NCI-H2107 (cell line): ENCODE measurements around the gene RARRES1.
"Not testable (repeated sequence)": the region's sequence is repeated elsewhere in the genome, so short reads cannot be mapped to it uniquely, and the experiment has no call there.

ENCODE experiments used
- DNase-seq: peaks from one replicate; lab custom pipeline; 2025; lab: John Stamatoyannopoulos, UW

The RARRES1 gene

DNA sequence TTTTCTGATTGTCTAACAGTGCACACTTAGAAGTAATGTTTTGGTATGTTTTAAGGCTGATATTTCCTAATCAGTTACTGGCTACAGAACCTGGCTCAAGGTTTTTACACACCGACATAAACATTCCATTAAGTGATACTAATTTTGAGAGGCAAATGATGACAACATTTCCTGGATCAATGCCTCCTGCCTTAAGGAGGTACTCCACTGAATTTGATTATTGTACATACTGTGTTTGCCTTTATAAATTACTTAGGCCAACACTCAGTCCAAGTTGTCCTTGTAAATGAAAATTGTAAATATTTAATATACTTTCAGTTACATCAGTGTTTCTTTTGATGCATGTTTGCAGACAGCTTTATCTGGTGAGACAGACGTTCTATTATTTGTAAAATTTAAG is 35.6 kb downstream of the RARRES1 start:
- no peak for DNase-seq

DNA sequence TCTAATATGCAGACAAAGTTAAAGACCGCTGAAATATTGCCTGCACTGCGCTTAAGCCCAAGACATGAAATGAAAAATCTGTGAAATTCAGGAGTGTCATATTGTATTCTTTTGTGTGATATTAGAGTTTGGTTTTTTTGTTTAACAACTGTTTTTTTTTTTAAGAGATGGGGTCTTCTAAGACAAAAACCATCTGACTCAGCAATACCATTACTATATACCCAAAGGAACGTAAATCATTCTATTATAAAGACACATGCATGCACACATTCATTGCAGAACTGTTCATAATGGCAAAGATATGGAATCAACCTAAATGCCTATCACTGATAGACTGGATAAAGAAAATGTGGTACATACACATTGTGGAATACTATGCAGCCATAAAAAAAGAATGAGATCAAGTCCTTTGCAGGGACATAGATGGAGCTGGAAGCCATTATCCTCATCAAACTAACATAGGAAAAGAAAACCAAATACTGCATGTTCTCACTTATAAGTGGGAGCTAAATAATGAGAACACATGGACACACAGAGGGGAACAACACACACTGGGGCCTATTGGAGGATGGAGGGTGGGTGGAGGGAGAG is 38.3 kb downstream of the RARRES1 start:
- not testable (repeated sequence) for DNase-seq

DNA sequence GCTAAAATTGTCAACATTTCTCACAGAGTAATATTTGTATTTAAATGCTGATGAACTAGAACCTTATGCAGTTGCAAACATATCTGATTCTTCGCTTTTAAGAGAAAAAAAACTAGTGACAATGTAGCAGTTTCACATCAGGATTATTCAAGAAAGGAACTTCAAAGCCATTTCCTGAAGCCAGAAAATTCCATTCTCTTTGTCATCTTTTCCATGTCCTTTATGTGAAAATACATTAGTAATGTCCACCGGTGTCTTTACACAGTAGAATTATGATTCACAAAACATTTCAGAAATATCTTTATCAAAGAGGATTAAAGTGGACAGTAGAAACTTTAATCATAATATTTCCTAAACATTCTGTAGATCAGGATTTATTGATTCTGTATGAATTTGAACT is 47.1 kb downstream of the RARRES1 start:
- DNase-seq: no peak

DNA sequence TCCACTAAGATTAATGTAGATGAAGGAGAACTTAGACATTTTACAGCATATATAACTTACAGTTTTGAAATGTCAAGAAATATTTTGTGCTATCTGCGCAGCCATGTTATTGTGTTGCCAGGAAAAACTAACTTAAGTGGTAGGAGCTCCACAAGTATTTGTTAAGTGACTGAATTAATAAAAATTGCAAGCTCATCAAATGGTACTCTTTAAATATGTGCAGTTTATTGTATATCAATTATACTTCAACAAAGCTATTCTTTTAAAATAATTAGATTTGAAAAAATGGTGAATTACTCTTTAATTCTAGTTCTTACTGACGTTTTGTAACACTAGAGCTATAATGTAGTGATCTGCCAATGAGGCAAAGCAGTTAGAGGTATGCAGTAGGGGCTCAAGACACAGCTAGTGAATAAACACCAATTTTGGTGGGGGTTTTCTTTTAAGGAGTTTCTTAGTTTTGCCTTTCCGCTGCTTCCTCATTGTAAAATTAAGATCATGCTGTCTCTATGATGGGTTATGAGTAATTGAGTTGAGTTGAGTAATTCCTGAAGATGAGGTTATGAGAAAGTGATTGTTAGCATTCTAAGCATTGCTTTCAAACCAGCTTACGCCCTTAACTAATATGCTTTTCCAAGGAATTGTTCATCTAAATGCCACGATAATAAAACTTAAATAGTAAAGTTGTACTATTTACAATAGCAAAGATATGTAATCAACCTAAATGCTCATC is 48.9 kb downstream of the RARRES1 start:
- DNase-seq: no peak

DNA sequence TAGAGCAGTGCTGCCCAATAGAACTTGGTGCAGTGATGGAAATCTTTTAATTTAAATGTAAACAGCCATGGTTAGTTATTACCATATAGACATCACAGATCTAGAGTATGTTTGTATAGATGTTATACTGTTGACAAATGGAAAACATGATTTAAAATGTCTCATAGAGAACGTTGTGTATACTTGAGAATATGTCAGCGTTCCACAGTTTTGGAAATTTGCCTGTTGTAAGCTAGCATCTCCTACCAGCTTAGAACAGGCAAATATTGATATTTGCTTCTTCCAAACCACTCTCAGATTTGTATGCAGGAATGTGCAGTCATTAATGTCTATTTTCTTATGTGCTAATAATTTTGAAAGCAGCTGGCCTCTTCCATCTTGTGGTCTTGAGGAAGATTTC is 51.4 kb downstream of the RARRES1 start:
- no peak for DNase-seq

DNA sequence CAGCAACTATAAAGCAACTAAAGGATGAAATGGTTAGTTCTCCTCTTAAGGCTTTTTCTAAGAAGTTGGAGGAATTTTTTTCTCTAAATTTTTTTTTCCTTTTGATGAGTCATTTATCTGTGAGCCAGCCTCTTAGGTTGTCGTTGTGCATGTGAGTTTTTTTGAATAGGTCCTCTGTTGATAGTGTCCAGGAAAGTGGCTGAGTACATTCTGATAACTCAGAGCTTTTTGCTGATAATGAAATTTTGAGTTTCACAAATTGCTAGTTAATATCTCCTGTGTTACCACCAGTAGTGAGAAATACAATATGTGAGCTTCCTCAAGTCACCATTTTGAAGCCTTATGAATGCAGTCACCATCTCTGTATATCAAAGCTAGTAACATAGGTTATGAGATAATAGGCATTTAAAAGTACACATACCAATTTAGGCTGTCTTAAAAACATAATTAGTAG is 52.7 kb downstream of the RARRES1 start:
- no peak for DNase-seq

DNA sequence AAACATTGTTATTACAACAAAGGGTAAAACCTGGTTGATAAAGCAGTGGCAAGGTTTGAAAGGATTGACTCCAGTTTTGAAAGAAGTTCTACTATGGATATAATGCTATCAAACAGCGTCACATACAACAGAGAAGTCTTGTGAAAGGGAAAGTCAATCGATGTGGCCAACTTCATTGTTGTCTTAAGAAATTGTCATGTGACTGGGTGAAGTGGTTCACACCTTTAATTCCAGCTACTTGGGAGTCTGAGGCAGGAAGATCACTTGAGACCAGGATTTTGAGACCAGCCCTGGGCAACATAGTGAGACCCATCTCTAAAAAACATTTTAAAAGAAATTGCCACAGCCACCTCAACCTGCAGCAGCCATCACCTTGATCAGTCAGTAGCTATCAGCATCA is 53.6 kb downstream of the RARRES1 start:
- no peak for DNase-seq

DNA sequence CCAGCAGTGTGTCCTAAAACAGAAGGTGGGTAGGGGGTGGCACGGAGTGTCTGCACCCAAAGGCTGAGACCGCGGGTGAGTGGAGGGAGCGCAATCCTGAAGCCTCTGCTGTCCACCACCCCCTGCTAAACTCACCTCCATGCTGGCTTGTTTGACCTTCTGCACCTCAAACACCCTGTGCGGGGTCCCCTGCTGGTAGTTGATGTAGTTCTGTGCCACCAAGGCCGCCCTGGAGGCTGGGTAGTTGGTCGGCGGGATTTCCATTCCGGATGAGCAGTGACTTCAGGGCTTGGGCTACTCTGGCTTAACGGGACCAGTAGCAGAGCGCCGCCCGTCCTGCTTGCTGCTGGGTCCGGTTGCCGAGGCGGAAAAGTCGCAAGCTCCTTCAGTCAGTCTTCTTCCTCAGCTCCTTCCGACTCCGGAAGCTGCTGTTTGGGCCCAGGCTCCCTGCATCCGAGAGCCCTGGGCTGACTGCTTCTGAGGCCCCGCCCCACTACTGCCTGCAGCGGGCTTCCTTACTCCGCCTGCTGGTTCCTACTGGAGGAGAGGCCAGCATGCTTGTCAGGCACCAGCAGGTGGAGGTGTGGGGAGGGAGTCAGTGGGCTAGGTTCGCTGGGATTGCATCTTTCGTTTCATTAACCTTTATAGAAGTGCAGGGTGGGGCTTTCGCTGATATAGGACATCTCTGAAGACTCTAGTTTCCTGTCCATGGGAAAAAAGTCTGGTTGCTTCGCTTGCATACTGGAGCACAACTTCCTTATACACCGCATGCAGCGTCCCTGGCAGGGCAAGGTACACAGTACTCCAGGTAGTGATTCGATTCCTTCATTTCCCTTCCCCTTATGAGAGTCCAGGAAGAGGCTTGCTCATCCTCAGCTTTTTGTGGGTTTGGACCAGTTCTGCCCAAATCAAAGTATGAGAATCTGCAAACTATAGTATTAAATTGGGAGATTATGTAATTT is 59.8 kb downstream of the RARRES1 start, which contains the start of gene LXN:
TSS of gene LXN (minus strand) at position 434 of the 962 bp plus-strand sequence. CDS start at position 264, 170 bp downstream.
- no peak for DNase-seq

DNA sequence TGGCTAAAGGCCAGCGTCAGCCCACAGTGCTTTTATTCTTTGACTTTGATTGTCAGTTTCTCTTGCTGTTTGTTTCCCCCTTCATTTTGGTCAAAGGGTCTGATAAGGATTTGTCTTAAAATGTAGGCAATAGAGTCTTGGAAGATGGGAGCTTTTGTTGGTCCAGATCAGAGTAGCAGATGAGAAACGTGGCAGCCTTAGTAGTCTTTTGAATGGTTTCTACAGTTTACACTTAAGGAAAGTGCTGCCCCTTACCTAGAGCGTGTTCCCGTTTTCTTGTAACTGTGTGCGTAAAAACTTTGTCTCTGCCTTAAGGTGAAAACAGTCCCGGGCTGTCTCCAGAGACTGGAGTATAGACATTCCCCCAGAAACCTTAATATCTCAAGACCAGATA is 60.4 kb downstream of the RARRES1 start:
- no peak for DNase-seq

DNA sequence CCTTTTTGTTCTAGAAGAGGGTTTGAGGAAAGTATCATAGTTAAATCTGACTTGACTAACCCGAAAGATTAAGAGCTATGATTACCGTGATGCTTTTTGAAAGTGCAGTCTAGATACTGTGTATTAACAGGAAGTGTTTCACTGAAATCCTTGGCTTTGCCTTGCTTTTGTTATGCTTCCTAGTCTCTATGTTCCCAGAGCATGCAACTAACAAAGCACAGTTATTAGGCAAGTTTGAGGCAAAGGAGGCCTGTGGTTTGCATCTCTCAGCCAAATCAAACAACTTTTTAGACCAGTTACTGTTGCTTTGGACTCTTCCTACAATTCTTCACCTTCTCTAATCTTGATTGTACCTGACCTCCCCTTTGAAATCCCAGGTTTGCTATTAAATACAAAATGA is 63.8 kb downstream of the RARRES1 start:
- DNase-seq: no peak

DNA sequence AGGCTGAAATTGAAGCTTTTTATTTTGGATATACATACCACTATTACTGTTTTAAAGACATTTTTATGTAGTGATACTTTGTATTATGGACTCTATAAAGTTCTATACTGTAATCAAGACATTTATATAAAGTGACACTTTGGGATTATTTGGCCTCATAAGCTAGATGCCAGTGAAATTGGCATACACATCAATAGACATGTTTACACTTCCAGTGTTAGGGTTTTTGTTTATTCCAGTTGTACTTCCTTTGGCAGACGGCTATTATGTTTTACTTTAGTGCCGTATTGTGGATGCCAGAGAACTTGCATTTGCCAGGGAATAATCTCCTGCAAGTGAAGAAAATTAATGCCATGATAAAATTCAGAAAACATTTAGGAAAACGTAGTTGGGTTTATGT is 65.8 kb downstream of the RARRES1 start:
- DNase-seq: no peak

DNA sequence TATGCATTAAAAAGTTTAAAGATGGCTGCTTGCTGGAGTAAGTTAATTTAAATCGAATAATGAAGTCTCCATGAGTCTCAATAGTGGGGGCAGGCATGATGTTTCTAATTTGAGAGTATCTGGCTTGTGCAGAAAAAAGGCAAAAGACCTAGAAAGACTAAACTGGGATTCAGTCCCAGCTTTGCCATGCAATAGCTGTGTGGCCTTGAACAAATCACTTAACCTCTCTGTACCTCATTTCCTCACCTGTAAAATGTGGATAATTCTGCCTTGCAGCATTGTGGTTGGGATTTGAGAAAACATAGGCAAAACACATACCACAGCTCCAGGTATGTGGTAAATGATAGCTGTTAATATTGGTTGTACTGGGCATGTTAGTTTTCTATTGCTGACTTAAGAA is 68.4 kb downstream of the RARRES1 start:
- no peak for DNase-seq

DNA sequence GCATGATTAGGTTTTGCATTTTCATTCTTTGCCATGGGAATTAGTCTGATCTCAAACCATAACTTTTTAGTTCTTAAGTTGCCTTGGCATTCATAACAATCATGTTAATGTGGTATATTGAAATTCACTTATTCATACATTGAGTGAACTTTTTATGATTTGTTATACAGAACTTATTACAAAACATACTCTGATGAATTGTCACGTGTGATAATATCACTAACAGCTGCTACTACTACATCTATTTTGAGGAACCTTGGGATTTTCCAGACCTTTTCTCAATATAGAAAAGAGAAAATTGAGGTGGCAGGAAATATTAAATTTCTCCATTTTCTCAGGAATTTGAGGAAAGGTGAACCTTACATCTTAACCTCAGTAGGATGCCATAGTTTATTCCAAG is 69.0 kb downstream of the RARRES1 start:
- DNase-seq: no peak

DNA sequence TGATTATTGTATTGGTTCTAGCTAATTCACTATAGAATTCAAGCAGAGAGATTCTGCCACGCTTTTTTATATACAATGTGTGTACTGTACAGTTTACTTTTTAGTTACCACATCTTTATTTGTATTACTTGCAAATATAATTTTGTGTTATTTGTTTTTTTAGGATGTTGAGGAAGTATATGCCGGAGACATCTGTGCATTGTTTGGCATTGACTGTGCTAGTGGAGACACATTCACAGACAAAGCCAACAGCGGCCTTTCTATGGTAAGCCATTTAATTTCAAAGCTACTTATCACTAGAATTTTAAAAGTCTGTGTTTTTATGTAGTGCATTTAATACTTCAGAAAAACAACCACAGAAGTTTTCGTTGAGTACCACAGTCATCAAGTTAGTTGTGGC is 71.5 kb downstream of the RARRES1 start:
- DNase-seq: no peak

DNA sequence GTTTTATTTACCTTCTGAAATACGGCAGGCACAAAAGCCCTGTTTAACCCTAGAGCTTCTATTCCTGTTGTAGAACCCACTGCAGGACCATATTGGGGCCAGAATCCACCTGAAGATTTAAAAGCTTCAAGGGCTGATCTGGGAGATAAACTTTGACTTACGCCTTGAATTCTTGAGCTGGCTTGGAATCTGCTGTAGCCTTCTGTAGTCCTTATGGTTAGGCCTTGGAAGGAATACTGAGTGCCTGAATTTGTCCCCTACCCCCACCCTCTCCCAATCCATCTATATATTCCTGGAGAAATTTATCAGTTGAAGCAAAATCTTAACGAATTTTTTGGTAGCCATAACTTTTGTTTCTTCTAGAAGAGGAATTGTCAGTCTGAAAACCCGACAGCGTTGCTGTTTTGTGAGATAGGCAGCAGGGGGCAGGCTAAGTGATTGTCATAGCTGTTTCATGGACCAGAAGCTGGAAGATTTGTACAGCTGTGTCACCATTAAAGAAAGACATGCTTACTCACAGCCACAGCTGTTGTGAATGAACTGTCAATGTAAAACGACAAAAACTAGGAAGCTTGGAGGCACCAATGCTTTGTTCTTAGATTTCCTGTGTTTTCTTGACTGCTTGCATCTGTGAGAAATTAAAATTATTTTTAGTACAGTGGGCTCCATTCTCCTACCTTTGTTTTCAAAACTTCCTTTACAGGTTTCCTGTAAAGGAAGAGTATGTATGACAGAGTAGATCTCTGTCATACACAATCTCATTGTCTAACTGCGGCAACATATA is 72.6 kb downstream of the RARRES1 start:
- DNase-seq: peak; percentile 10

DNA sequence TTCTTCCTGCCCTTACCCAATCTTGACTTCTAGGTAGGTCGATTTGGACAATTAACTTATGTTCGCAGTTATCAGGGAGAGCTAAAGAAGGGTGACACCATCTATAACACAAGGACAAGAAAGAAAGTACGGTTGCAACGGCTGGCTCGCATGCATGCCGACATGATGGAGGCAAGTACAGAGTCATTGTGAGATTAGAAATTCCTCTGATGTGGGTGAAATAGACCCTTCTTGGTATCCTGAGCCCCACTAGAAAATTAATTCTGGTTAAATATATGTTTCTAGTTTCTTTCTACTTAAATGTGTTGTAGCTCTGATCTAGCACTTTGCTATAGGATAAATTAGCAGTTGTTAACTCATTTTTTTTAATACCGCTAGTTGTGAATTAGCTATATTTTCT is 73.4 kb downstream of the RARRES1 start:
- DNase-seq: no peak

DNA sequence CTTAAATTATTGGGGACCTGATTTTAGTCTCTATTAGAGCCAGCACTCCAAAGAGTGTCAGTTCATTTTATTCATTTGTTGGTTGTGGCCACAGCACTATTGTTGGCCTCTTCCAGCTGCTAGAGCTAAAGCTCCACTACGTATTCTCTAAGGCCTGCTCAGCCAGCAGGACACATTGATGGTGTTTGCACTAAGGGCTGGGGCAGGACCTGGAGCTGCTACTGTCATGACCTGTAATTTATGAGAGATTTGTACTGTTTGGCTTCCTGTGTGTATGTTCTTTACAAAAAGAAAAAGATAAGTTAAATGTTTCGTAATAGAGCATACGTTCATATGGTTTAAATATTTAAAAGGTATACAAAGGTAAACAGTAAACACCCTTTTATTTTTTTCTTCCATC is 79.8 kb downstream of the RARRES1 start:
- no peak for DNase-seq

DNA sequence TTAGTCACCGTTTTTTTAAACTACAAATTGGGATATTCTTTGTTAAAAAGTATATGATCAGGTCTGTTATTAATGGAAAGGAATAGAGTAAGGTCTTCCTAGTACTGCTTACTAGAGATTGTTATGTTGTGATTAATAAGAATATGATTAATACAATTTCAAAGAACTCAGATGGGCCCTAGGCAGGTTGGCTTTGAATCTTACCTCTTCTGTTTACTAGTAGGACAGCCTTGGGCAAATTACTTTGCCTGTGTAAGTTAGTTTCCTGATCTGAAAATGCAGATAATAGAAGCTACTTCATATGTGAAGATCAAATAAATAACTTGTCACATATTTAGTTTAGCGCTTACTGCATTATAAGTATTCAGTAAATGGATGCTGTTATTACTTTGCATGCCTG is 81.1 kb downstream of the RARRES1 start:
- no peak for DNase-seq

DNA sequence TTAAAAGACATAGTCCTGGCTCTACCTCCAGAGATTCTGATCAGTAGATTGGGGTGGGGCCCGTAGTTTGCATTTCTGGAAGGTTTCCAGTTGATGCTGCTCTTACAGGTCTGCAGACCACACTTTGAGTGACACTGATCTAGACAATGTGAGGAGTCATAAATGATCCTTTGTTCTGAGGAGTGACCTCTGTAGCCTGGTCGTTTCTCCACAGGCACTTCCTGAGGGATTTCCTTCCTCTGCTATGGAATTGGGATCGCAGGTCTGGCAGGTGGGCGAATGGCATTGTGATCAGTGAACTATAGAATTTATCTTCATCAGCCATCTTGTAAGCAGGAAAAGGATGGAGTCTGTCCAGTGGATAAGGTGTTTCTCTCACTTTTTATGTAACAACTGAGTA is 82.5 kb downstream of the RARRES1 start:
- no peak for DNase-seq
